B cell (primary cell): ENCODE data around the gene SAXO1. TPM values are rescaled to one million over a fixed set of nuclear protein-coding genes. Genes with fewer than 3 reads are reported as not detected.
A peak's percentile ranks its signal among the peaks of the same experiment; 100 is the strongest.

Experiments
- ATAC-seq: fragments of 200-7000 bp; cut with Tn5 transposase; one replicate; pipeline ENCODE4 v1.10.0; 2021; ENCODE audit warnings: low read depth, mild to moderate bottlenecking, moderate number of reproducible peaks, moderate library complexity
- CTCF ChIA-PET: fragments of 350-600 bp; sonication (Branson Sonifier 250); formaldehyde crosslinking; loops from one replicate; lab custom pipeline; 2021; ENCODE audit warnings: antibody characterized with exemption, inconsistent platforms; lab: Charles Lee
- POLR2A ChIA-PET: fragments of 350-600 bp; sonication (Branson Sonifier 250); formaldehyde crosslinking; loops from one replicate; lab custom pipeline; 2021; ENCODE audit warnings: antibody characterized with exemption; lab: Charles Lee
- DNase-seq: peaks from one replicate; pipeline ENCODE4 v3.0.0; 2013
- H2AFZ ChIP-seq: 2 replicates; pipeline ENCODE4 v1.6.1; 2012; ENCODE audit warnings: mild to moderate bottlenecking, low read depth, low read length; ENCODE audit not compliant: insufficient read depth, poor library complexity, severe bottlenecking
- H3K27ac ChIP-seq, 2 donors: 1 replicate in 1 of 2; 2 replicates in 1 of 2; pipeline ENCODE4 v1.5.1; 2012 to 2013; ENCODE audit warnings: low read length in 2 of 2, mild to moderate bottlenecking in 2 of 2, moderate library complexity in 1 of 2
- H3K27me3 ChIP-seq, 4 experiments: fragments of 200-600 bp in 1 of 4; sonication (generic) in 1 of 4; replicated peaks in 1 of 4; 1 replicate in 2 of 4; 2 replicates in 2 of 4; pipeline versions ENCODE4 v1.6.1 to v1.7.0; 2013 to 2016; ENCODE audit warnings: low read length in 3 of 4, mild to moderate bottlenecking in 2 of 4, mixed read lengths in 1 of 4, moderate library complexity in 1 of 4; ENCODE audit not compliant: insufficient read depth in 4 of 4, control insufficient read depth in 3 of 4; ENCODE audit errors: control extremely low read depth in 1 of 4
- H3K36me3 ChIP-seq, 2 experiments: replicated peaks in 1 of 2; 1 replicate in 1 of 2; 2 replicates in 1 of 2; pipeline versions ENCODE4 v1.6.1 to v1.7.1; 2013; ENCODE audit warnings: low read length in 1 of 2; ENCODE audit not compliant: insufficient read depth in 2 of 2, control insufficient read depth in 1 of 2; ENCODE audit errors: control extremely low read depth in 1 of 2, extremely low read depth in 1 of 2
- H3K4me1 ChIP-seq, 2 donors: fragments of 200-600 bp in 1 of 2; sonication (generic) in 1 of 2; 1 replicate in 1 of 2; 2 replicates in 1 of 2; pipeline versions ENCODE4 v1.5.1 to v1.6.1; 2013 to 2017; ENCODE audit warnings: low read length in 2 of 2; ENCODE audit not compliant: control insufficient read depth in 2 of 2, insufficient read depth in 2 of 2
- H3K4me2 ChIP-seq: replicated peaks from 2 replicates; pipeline ENCODE3; 2012; ENCODE audit warnings: mild to moderate bottlenecking, low read depth, low read length; ENCODE audit not compliant: poor library complexity, severe bottlenecking
- H3K4me3 ChIP-seq, 5 experiments: fragments of 200-600 bp in 1 of 5; sonication (generic) in 1 of 5; 1 replicate in 3 of 5; 2 replicates in 2 of 5; pipeline versions ENCODE4 v1.5.1 to v1.7.0; 2011 to 2016; ENCODE audit warnings: low read length in 4 of 5, mild to moderate bottlenecking in 4 of 5, low read depth in 2 of 5, control low read depth in 1 of 5, moderate library complexity in 1 of 5; ENCODE audit not compliant: insufficient read depth in 1 of 5; ENCODE audit errors: control extremely low read depth in 1 of 5, extremely low read depth in 1 of 5
- H3K79me2 ChIP-seq: fragments of 200-600 bp; sonication (generic); one replicate; pipeline ENCODE4 v1.6.0; 2016; ENCODE audit warnings: low read length; ENCODE audit not compliant: control insufficient read depth, insufficient read depth
- H3K9ac ChIP-seq: fragments of 200-600 bp; sonication (generic); 2 replicates; pipeline ENCODE4 v1.6.1; 2017; ENCODE audit warnings: mild to moderate bottlenecking, low read length, moderate library complexity
- H3K9me3 ChIP-seq, 3 donors: one replicate each; pipeline versions ENCODE4 v1.6.1 to v1.7.1; 2013; ENCODE audit warnings: low read length in 2 of 3; ENCODE audit not compliant: control insufficient read depth in 2 of 3, insufficient read depth in 1 of 3; ENCODE audit errors: control extremely low read depth in 1 of 3
- H4K20me1 ChIP-seq: 2 replicates; pipeline ENCODE4 v1.6.0; 2012; ENCODE audit warnings: mild to moderate bottlenecking, low read length; ENCODE audit not compliant: insufficient read depth, control insufficient read depth, poor library complexity, severe bottlenecking
- H3K27ac Mint-ChIP-seq: one replicate; pipeline ENCODE4 v1.8.0; 2021; ENCODE audit warnings: mixed read lengths
- H3K27me3 Mint-ChIP-seq: one replicate; pipeline ENCODE4 v1.8.0; 2021; ENCODE audit warnings: mixed read lengths
- H3K4me1 Mint-ChIP-seq: one replicate; pipeline ENCODE4 v1.8.0; 2021; ENCODE audit warnings: mixed read lengths
- H3K4me3 Mint-ChIP-seq: one replicate; pipeline ENCODE4 v1.8.0; 2021; ENCODE audit warnings: mixed read lengths
- H3K9me3 Mint-ChIP-seq: one replicate; pipeline ENCODE4 v1.8.0; 2022; ENCODE audit warnings: mixed read lengths; ENCODE audit not compliant: insufficient read depth
- CTCF ChIP-seq: fragments of 200-600 bp; IDR thresholded peaks from one replicate; pipeline ENCODE4 v1.8.0; 2022; ENCODE audit warnings: antibody characterized with exemption, mild to moderate bottlenecking
- EZH2 ChIP-seq: IDR thresholded peaks from 2 replicates; pipeline ENCODE4 v1.6.1; 2012; ENCODE audit warnings: borderline replicate concordance, low read depth, mild to moderate bottlenecking, moderate library complexity, low read length; ENCODE audit not compliant: insufficient read depth, poor library complexity, severe bottlenecking
- WGBS: methylation state at CpG from one replicate; pipeline ENCODE4 v1.1.5; 2013; ENCODE audit warnings: missing lambda C conversion rate; ENCODE audit not compliant: insufficient coverage; 5-methylcytosine and 5-hydroxymethylcytosine counted together
- intact Hi-C: fragments of 100-400 bp; cut with micrococcal nuclease; formaldehyde crosslinking; loops from one replicate; pipeline ENCODE4 v1.10.0; 2022
- polyA plus RNA-seq: library from polyadenylated mRNA; depleted of rRNA; stranded (reverse); fragments of >200 nt; gene quantifications from 2 replicates; pipeline ENCODE4 v1.2.3, GENCODE V29; 2012
- total RNA-seq, 2 donors: library from RNA; stranded (reverse); fragments of 120-200 nt in 1 of 2; gene quantifications; 1 replicate in 1 of 2; 2 replicates in 1 of 2; pipeline versions ENCODE4 v1.2.3 to v1.2.4, GENCODE V29; 2013 to 2022

The SAXO1 gene
- total and polyA plus RNA-seq, 2 donors (not counting 1 experiment from before 2014, with no cell fraction given) = 0.01 TPM; not detected in 1

GRCh38 chr9:19049917-19050636, 17.1 kb upstream of the SAXO1 start:
- peaks cover 36% of the 10 kb centered on the region for H3K4me1 Mint-ChIP-seq
- H3K27me3 Mint-ChIP-seq = no peaks in the 10 kb centered on the region
- peak overlapping the region; percentile 99 for H3K27ac Mint-ChIP-seq
- peaks cover 2% of the 10 kb centered on the region for H3K9me3 Mint-ChIP-seq
- peak overlapping the region; percentile 96 for H2AFZ ChIP-seq
- H3K4me1 ChIP-seq = peaks cover 24 to 32% of the 10 kb centered on the region in 2 donors
- no peaks in the 10 kb centered on the region for H4K20me1 ChIP-seq
- H3K36me3 ChIP-seq = peaks cover 0 to 7% of the 10 kb centered on the region in 2 experiments
- peak overlapping the region; percentile 78 for H3K4me2 ChIP-seq
- H3K4me3 ChIP-seq = peak overlapping the region; percentile 69 to 92 (median 78)
- intact Hi-C loops = loop anchor here (1.0 to 2.0 kb wide), 8 partner anchors 52 to 1635 kb away; partner anchors contain the start of genes FOCAD, HAUS6, PLIN2 and RPS6
- 5% methylated on average over 32 of the region's 33 CpGs for WGBS
- TF ChIP-seq EZH2 (no peak), CTCF (no peak)
- peak overlapping the region; percentile 98 for H3K4me3 Mint-ChIP-seq
- peaks cover 18% of the 10 kb centered on the region for H3K79me2 ChIP-seq
- ATAC-seq (no peak), DNase-seq (no peak)
- peak overlapping the region; percentile 92 to 95 for H3K27ac ChIP-seq
- peaks cover 0 to 3% (median 0%) of the 10 kb centered on the region in 3 donors for H3K9me3 ChIP-seq
- ChIA-PET CTCF (interaction anchor here (0.9 to 4.5 kb wide), 6 partner anchors 21 to 415 kb away, joined by 4 to 31 read pairs (median 7); no protein-coding TSS in a partner anchor), POLR2A (interaction anchor here (1.6 to 1.9 kb wide), 2 partner anchors 124 to 180 kb away, joined by 8 to 11 read pairs; partner anchors contain the start of gene DENND4C)
- no peaks in the 10 kb centered on the region for H3K27me3 ChIP-seq
- H3K9ac ChIP-seq = peak overlapping the region; percentile 95
